C4-2B (cell line): Measurements from ENCODE around the gene FAM118B.

ENCODE experiments used
- H3K27ac ChIP-seq: fragments of 450-650 bp; 2 replicates; pipeline ENCODE4 v1.5.1; 2017
- ZFX ChIP-seq: fragments of 450-650 bp; IDR thresholded peaks from 2 replicates; pipeline ENCODE4 v1.6.1; 2017
- TF ChIP-seq, protein P1 (sequence below): fragments of 450-650 bp; conservative IDR thresholded peaks from 2 replicates; pipeline ENCODE4 v1.5.1; 2017; ENCODE audit warnings: mild to moderate bottlenecking

FAM118B gene

GRCh38 chr11:126176853-126177470, 34.6 kb upstream of the FAM118B start:
- H3K27ac ChIP-seq, result no peak overlapping the region

GRCh38 chr11:126181939-126182730, 29.4 kb upstream of the FAM118B start:
- TF ChIP-seq, protein P1, sequence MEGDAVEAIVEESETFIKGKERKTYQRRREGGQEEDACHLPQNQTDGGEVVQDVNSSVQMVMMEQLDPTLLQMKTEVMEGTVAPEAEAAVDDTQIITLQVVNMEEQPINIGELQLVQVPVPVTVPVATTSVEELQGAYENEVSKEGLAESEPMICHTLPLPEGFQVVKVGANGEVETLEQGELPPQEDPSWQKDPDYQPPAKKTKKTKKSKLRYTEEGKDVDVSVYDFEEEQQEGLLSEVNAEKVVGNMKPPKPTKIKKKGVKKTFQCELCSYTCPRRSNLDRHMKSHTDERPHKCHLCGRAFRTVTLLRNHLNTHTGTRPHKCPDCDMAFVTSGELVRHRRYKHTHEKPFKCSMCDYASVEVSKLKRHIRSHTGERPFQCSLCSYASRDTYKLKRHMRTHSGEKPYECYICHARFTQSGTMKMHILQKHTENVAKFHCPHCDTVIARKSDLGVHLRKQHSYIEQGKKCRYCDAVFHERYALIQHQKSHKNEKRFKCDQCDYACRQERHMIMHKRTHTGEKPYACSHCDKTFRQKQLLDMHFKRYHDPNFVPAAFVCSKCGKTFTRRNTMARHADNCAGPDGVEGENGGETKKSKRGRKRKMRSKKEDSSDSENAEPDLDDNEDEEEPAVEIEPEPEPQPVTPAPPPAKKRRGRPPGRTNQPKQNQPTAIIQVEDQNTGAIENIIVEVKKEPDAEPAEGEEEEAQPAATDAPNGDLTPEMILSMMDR, result no peak
- TF ChIP-seq ZFX, result no peak

More at GRCh38 chr11:126176853-126177470, 34.6 kb upstream of the FAM118B start:
- TF ChIP-seq, protein P1, result no peak
- no peak for TF ChIP-seq ZFX

GRCh38 chr11:126182787-126183445, 28.7 kb upstream of the FAM118B start:
- no peak for TF ChIP-seq ZFX
- H3K27ac ChIP-seq, result no peak overlapping the region

More at GRCh38 chr11:126181939-126182730, 29.4 kb upstream of the FAM118B start:
- no peak overlapping the region for H3K27ac ChIP-seq

- TF ChIP-seq ZFX, result no peak
- H3K27ac ChIP-seq, result no peak overlapping the region
Observed at GRCh38 chr11:126185259-126186024, 26.1 kb upstream of the FAM118B start.

GRCh38 chr11:126186025-126186698, 25.4 kb upstream of the FAM118B start:
- TF ChIP-seq, protein P1, result no peak
- no peak for TF ChIP-seq ZFX
- no peak overlapping the region for H3K27ac ChIP-seq

DNA sequence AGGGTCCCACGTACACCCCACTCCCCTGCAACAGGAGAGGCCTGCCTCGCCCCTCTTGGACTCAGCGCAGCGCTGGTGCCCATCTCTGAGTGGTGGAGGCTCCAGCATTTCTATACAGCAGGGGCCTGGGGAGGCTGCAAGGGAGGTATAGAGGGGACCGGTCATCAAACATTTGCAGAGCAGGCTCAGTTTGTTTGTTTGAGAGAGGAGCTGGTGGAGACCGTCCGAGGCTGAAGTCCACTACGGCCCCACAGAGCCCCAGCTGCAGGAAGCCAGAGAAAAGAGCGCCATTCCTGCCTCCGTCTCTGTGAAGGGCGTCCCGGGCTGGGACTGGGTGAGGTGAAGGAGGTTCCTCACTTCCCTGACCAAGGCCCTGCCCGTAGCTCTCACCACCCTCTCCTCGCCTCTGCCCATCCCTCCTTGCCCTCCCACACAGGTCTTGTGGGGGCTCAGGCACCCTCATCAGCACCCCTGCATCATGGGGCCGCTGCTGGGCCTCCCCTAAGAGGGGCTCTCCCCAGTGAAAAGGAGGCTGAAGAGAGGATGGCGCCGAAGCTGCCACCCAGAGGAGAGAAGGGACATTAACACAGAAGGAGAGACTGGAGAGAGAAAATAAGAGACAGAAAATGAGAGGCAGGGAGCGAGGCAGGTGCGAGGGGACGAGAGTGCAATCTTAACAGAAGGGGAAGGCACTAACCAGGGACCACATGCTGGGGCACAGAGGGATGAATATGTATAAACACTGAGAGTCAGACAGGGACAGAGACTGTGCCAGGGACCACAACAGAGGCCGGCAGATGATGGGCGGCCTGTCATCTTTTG, 24.7 kb upstream of the FAM118B start:
- H3K27ac ChIP-seq, result no peak overlapping the region

More for the DNA sequence above, 24.7 kb upstream of the FAM118B start:
- TF ChIP-seq, protein P1, result no peak
- no peak for TF ChIP-seq ZFX
